Superior temporal gyrus (tissue), 1 donor: ENCODE data around the gene NPTX1.
A peak's percentile ranks its signal among the peaks of the same experiment; 100 is the strongest.

ENCODE experiments used
- DNase-seq: peaks from one replicate; pipeline ENCODE4 v3.0.0-alpha.2; 2016; ENCODE audit errors: extremely low spot score

Gene NPTX1

DNA sequence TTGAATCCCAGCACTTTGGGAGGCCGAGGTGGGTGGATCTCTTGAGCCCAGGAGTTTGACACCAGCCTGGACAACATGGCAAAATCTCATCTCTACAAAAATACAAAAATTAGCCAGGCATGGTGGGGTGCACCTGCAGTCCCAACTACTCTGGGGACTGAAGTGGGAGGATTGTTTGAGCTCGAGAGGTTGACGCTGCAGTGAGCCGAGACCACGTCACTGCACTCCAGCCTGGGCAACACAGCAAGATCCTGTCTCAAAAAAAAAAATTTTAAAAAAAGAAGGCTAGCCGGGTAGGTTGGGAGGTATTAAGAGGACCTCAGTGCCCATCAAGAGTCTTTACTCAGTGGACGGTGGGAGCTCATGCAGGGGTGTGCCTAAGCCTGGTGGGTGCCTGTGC, 3.8 kb upstream of the NPTX1 start:
- DNase-seq = no peak

GRCh38 chr17:80479246-80479566, 2.8 kb upstream of the NPTX1 start:
- DNase-seq = no peak

- no peak for DNase-seq
Measured at GRCh38 chr17:80478487-80479245, 2.3 kb upstream of the NPTX1 start.

- DNase-seq = peak; percentile 58
Measured at GRCh38 chr17:80477647-80478478, 1.5 kb upstream of the NPTX1 start.

DNA sequence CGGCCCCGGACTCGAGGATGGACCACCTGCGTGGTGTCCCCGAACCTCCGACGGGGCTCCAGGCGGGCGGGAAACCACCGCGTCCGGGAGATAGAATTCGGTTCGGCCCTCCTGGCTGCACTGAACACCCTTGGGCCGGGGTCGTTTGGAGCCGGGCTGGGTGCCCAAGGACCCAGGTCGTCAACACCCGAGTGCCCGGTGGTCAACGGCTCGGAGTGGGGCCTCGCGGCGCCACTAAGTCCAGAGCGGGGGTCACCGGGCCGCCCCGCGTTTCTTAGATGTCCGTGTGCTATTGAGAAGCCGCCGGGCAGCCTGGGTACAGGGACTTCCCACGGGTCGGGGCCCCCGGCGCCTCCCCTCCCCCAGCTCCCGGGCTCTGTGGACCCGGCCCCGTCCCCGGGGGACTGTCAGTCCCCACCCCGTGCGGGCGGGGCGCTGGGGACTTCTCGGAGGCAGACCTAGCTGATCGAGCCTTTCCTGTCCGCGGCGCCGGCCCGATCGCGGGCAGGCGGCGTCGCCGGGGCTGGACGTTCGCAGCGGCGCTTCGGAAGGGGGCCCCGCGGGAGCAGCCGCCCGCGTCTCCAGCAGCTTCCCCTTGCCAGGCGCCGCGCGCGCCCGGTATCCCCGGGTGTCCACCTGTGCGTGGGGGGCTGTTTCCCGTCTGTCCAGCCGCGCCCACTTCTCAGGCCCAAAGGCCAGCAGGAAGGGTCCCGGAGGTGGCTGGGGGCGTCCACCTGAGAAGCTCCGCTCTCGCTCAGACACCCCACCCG, 655 bp upstream of the NPTX1 start:
- no peak for DNase-seq

DNA sequence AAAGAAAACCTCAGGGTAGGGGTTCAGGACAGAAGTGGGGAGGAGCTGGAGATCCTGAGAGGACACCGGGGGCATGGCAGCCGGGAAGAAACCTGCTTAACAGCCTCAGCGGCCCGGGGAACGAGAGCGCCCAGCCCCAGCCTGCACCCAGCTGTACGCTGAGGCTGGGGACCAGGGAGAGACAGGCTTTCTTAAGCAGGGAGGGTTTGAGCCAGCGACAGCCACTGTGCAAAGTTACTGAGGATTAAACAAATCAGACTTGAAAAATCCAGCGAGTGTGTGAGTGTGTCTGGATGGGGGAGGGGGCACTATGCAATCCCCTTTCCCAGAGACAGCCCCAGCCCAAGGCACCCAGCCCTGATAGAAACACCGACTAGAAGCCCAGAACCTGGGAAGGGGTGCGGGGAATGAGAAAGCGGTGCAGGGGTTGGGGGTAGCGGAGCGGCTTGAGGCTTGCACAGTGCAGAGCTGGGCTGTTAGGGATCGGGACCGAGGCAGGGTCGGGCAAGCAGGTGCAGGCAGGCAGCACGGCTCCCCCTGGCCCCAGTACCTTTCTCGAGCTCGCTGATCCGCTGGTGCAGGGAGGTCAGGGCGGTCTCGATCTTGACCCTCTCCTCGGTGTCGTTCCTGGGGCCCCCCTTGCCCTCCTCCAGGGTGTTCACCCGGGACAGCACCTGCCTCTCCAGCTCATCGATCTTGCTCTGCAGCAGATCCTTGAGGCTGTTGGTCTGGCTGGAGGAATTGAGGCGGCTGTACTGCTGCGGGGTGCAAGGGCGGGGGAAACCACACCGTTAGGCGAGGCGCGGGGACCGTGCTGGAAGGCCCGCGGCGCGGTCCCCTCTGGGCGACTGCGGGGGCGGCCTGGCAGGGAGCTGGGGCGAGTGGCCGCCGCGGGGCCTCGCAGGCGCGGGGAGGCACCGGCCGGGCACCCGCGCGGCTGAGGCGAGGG, 1.2 kb downstream of the NPTX1 start:
- DNase-seq = no peak

- DNase-seq = peak; percentile 56
Measured at GRCh38 chr17:80474231-80474960, 2.0 kb downstream of the NPTX1 start.

- no peak for DNase-seq
Measured at GRCh38 chr17:80473701-80474100, 2.7 kb downstream of the NPTX1 start.

DNA sequence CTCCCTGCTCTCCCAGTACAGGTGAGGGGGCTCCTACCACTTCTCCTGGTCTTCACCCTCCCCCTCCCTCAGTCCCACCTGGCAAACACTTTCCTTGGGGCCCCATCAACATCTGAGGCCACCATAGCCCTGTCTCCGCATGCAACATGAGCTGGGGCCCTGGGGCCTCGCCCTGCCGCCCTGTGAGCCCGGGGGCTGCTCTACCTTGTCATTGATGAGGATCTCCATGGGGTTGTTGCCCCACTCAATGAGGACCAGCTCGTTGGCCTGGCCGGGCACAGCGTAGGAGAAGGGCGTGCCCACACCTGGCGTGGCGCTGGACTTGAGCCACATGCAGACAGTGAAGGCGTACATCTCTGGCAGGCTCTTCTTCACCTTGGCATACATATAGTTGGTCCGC, 3.4 kb downstream of the NPTX1 start:
- no peak for DNase-seq

DNA sequence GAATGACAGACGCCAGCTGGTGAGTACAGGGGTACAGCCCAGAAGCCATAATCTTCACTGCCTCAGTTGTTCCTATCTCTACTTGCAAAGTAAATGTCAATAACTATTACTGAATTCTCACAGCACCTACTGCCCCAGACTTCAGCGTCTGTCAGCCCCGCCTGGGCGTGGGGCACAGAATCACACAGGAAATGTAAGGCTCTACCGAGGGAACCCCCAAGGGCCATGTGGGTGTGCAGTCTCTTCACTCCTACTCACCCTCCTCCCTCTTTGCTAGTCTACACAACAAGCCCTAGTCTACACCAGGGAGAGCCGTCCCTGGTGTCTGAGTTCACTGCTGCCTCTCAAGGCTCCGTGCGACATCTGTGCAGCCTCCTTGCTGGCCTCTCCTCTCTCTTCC, 4.5 kb downstream of the NPTX1 start:
- no peak for DNase-seq

GRCh38 chr17:80470603-80471002, 5.8 kb downstream of the NPTX1 start:
- no peak for DNase-seq

- no peak for DNase-seq
Measured at GRCh38 chr17:80469667-80470066, 6.7 kb downstream of the NPTX1 start.

DNA sequence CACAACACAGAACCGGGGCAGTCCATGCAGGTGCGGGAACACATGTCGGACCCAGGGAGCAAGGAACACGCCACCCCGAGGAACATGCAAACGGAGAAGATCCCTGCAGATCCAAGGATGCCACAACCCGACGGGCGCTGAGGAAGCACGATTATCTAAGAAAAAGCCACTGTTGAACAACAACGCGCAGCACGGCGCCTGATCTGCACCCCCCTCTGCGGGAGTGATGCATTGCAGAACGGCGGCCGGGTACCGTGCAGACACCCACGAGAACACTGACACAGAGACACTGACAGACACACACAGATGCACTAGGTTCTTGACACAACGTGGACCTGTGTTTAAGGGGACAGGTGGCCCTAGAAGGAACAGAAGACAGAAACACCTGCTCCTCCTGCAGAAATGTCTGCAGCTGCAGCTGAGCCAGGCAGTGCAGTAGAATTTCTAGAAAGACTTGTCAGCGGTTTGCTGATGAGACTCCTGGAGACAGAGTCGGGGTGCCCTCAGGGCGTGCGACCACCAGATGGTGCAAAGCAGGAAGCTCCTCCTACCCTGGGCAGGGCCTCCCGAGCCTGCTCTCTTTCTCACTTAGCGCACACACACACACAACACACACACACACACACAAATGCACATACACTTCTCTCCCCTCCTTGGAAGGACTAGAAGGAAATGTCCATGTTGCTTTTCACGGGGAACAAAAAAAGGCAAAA, 7.5 kb downstream of the NPTX1 start:
- no peak for DNase-seq

GRCh38 chr17:80468242-80468641, 8.2 kb downstream of the NPTX1 start:
- DNase-seq = no peak

DNA sequence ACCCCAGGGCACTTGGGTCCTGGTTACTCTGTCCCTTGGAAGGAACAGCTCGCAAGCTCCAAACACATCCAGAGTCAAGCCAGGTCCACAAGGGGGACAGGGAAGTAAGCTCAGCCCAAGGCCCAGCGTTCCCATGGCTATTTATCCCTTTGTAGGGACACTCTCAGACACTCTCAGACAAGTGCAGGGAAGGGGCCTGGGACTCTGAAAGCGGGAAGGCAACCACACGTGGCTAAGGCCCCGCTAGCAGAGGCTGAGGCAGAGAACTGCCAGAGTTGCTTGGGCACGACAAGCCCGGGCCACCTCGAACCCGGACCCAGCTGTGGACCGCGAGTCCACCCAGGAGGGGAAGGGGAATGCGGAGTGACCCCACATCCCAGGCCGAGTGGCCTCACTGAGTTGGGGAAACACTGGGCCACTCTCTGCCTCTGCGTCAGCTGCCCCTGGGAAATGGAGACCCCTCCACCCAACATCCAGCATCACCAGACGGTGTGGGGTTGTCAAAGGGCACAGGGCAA, 10.2 kb downstream of the NPTX1 start:
- DNase-seq = no peak

- DNase-seq = no peak
Measured at GRCh38 chr17:80465327-80465974, 11.0 kb downstream of the NPTX1 start.

- no peak for DNase-seq
Measured at GRCh38 chr17:80464486-80464885, 11.9 kb downstream of the NPTX1 start.

- no peak for DNase-seq
Measured at GRCh38 chr17:80463784-80464400, 12.5 kb downstream of the NPTX1 start.
